ENCODE results near the gene KDM4E. TPM values are rescaled to one million over a fixed set of nuclear protein-coding genes. Genes with fewer than 3 reads are reported as not detected.
A peak's percentile ranks its signal among the peaks of the same experiment; 100 is the strongest.
"Not testable (repeated sequence)": the region's sequence is repeated elsewhere in the genome, so short reads cannot be mapped to it uniquely, and the experiment has no call there.

Gene KDM4E
- total and polyA plus RNA-seq, 5 donors from 2014 or later, result not detected

DNA sequence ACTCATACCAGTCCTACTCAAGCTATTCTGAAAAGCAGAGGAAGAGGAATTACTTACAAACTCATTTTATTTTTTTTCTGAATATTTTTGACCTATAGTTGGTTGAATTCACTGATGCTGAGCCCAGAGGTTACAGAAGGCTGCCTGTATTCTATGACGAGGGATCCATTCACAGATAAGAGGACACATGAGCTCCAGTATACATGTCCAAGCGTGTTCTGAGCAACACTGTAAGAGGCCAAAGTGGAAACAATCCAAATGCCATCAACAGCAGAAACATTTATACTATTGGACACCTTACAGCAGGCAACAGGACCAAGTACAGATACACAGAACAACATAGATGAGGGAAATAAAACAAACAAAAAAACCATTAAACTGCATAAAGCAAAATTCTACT is 10.3 kb downstream of the KDM4E start:
- no peaks in the 10 kb centered on the region for H3K9me3 Mint-ChIP-seq

GRCh38 chr11:95037356-95038035 is 12.4 kb downstream of the KDM4E start:
- ATAC-seq (ENCODE audit: low read depth in 2 of 2) (peak in 1 of 2 donors; percentile 40), DNase-seq (peak in 2 of 3 donors; percentile 8 to 16)
- not testable (repeated sequence) for H3K27ac Mint-ChIP-seq; H3K9me3 Mint-ChIP-seq; H3K36me3 Mint-ChIP-seq; H3K4me3 Mint-ChIP-seq; H3K4me1 Mint-ChIP-seq; H3K27ac ChIP-seq (ENCODE audit: insufficient read depth, low read length, poor library complexity, severe bottlenecking); H3K4me1 ChIP-seq (ENCODE audit: control insufficient read depth, insufficient read depth, low read length, poor library complexity, severe bottlenecking); H3K4me3 ChIP-seq (ENCODE audit: low read depth, low read length); H3K9me3 ChIP-seq (ENCODE audit: control insufficient read depth in 2 of 2, low read length in 2 of 2); H3K36me3 ChIP-seq (ENCODE audit: control insufficient read depth, insufficient read depth, low read length)
- H3K27me3 ChIP-seq (ENCODE audit: control insufficient read depth, insufficient read depth, low read length), result peaks cover 11% of the 10 kb centered on the region
- peaks cover 43% of the 10 kb centered on the region for H3K27me3 Mint-ChIP-seq

More for the DNA sequence above, 10.3 kb downstream of the KDM4E start:
- H3K36me3 ChIP-seq (ENCODE audit: control insufficient read depth, insufficient read depth, low read length), result no peaks in the 10 kb centered on the region
- Mint-ChIP-seq H3K27me3 (peaks cover 53% of the 10 kb centered on the region), H3K4me1 (no peaks in the 10 kb centered on the region), H3K27ac (no peak overlapping the region), H3K36me3 (no peaks in the 10 kb centered on the region), H3K4me3 (no peak overlapping the region)
- no peak overlapping the region for H3K27ac ChIP-seq (ENCODE audit: insufficient read depth, low read length, poor library complexity, severe bottlenecking)
- H3K27me3 ChIP-seq (ENCODE audit: control insufficient read depth, insufficient read depth, low read length), result peaks cover 4% of the 10 kb centered on the region
- no peaks in the 10 kb centered on the region for H3K9me3 ChIP-seq (ENCODE audit: control insufficient read depth in 2 of 2, low read length in 2 of 2)
- ATAC-seq (ENCODE audit: low read depth in 2 of 2), result no peak
- H3K4me3 ChIP-seq (ENCODE audit: low read depth, low read length), result no peak overlapping the region
- DNase-seq, result no peak
- H3K4me1 ChIP-seq (ENCODE audit: control insufficient read depth, insufficient read depth, low read length, poor library complexity, severe bottlenecking), result no peaks in the 10 kb centered on the region

DNA sequence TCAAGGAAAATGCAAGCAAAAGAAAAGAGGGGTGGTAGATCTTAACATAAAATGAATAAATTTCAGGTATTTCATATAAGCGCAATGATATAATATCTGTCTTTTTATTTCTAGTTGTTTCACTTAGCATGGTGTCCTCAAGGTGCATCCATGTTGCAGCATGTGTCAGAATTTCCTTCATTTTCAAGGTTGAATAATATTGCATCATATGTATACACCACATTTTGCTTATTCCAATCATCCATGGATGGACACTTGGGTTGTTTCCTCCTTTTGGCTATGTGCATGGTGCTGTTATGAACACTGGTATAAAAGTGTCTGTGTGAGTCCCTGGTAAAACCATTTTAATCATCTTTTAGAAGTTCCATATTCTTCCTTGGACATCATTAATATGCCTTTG is 17.2 kb downstream of the KDM4E start:
- Mint-ChIP-seq H3K27ac (no peak overlapping the region), H3K27me3 (peaks cover 51% of the 10 kb centered on the region), H3K4me3 (no peak overlapping the region), H3K36me3 (no peaks in the 10 kb centered on the region), H3K9me3 (peaks cover 0 to 1% (median 0%) of the 10 kb centered on the region in 7 donors), H3K4me1 (no peaks in the 10 kb centered on the region)
- Histone ChIP-seq H3K36me3 (ENCODE audit: control insufficient read depth, insufficient read depth, low read length) (no peaks in the 10 kb centered on the region), H3K9me3 (ENCODE audit: control insufficient read depth in 2 of 2, low read length in 2 of 2) (no peaks in the 10 kb centered on the region), H3K4me3 (ENCODE audit: low read depth, low read length) (no peak overlapping the region), H3K4me1 (ENCODE audit: control insufficient read depth, insufficient read depth, low read length, poor library complexity, severe bottlenecking) (no peaks in the 10 kb centered on the region), H3K27me3 (ENCODE audit: control insufficient read depth, insufficient read depth, low read length) (peaks cover 25% of the 10 kb centered on the region), H3K27ac (ENCODE audit: insufficient read depth, low read length, poor library complexity, severe bottlenecking) (no peak overlapping the region)
- ATAC-seq (ENCODE audit: low read depth in 2 of 2) (no peak), DNase-seq (no peak)

DNA sequence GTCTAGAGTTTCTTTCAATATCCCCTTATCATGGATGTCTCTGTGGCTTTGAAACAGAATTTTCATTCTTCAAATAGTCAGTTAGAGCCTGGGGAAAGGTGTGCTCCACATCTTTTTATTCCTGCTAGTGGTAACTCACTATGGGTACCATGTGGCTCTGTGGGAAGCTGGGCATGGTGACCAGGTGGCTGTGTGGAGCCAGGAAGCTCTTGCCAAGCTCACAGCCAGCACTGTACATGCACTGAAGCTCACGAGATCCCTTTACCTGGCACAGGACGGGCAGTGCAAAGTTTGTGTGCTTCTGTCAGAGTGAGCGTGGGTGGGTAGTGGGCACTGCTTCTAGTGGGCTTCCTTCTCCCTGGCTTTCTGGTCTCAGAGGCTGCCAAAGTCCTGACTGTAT is 17.8 kb downstream of the KDM4E start:
- Mint-ChIP-seq H3K4me1 (no peaks in the 10 kb centered on the region), H3K27me3 (peaks cover 51% of the 10 kb centered on the region), H3K27ac (no peak overlapping the region), H3K9me3 (peaks cover 0 to 1% (median 0%) of the 10 kb centered on the region in 7 donors), H3K36me3 (no peaks in the 10 kb centered on the region), H3K4me3 (no peak overlapping the region)
- Histone ChIP-seq H3K27me3 (ENCODE audit: control insufficient read depth, insufficient read depth, low read length) (peaks cover 25% of the 10 kb centered on the region), H3K9me3 (ENCODE audit: control insufficient read depth in 2 of 2, low read length in 2 of 2) (no peaks in the 10 kb centered on the region), H3K4me3 (ENCODE audit: low read depth, low read length) (no peak overlapping the region), H3K27ac (ENCODE audit: insufficient read depth, low read length, poor library complexity, severe bottlenecking) (no peak overlapping the region), H3K4me1 (ENCODE audit: control insufficient read depth, insufficient read depth, low read length, poor library complexity, severe bottlenecking) (no peaks in the 10 kb centered on the region), H3K36me3 (ENCODE audit: control insufficient read depth, insufficient read depth, low read length) (no peaks in the 10 kb centered on the region)
- DNase-seq, result no peak
- no peak for ATAC-seq (ENCODE audit: low read depth in 2 of 2)

- Histone ChIP-seq H3K27me3 (ENCODE audit: control insufficient read depth, insufficient read depth, low read length) (peaks cover 25% of the 10 kb centered on the region), H3K9me3 (ENCODE audit: control insufficient read depth in 2 of 2, low read length in 2 of 2) (no peaks in the 10 kb centered on the region), H3K4me1 (ENCODE audit: control insufficient read depth, insufficient read depth, low read length, poor library complexity, severe bottlenecking) (no peaks in the 10 kb centered on the region), H3K4me3 (ENCODE audit: low read depth, low read length) (no peak overlapping the region), H3K27ac (ENCODE audit: insufficient read depth, low read length, poor library complexity, severe bottlenecking) (no peak overlapping the region), H3K36me3 (ENCODE audit: control insufficient read depth, insufficient read depth, low read length) (no peaks in the 10 kb centered on the region)
- H3K4me3 Mint-ChIP-seq, result no peak overlapping the region
- H3K27ac Mint-ChIP-seq, result no peak overlapping the region
- H3K27me3 Mint-ChIP-seq, result peaks cover 42% of the 10 kb centered on the region
- no peak for DNase-seq
- H3K9me3 Mint-ChIP-seq, result peaks cover 0 to 1% (median 0%) of the 10 kb centered on the region in 7 donors
- H3K4me1 Mint-ChIP-seq, result no peaks in the 10 kb centered on the region
- no peak for ATAC-seq (ENCODE audit: low read depth in 2 of 2)
- no peaks in the 10 kb centered on the region for H3K36me3 Mint-ChIP-seq
These were observed 19.0 kb downstream of the KDM4E start for GRCh38 chr11:95044010-95044409.

- Histone ChIP-seq H3K4me3 (ENCODE audit: low read depth, low read length) (no peak overlapping the region), H3K4me1 (ENCODE audit: control insufficient read depth, insufficient read depth, low read length, poor library complexity, severe bottlenecking) (no peaks in the 10 kb centered on the region), H3K36me3 (ENCODE audit: control insufficient read depth, insufficient read depth, low read length) (no peaks in the 10 kb centered on the region), H3K27ac (ENCODE audit: insufficient read depth, low read length, poor library complexity, severe bottlenecking) (no peak overlapping the region), H3K9me3 (ENCODE audit: control insufficient read depth in 2 of 2, low read length in 2 of 2) (no peaks in the 10 kb centered on the region), H3K27me3 (ENCODE audit: control insufficient read depth, insufficient read depth, low read length) (peaks cover 25% of the 10 kb centered on the region)
- Mint-ChIP-seq H3K27ac (no peak overlapping the region), H3K4me1 (no peaks in the 10 kb centered on the region), H3K27me3 (peaks cover 30% of the 10 kb centered on the region), H3K9me3 (peaks cover 0 to 1% (median 0%) of the 10 kb centered on the region in 7 donors), H3K4me3 (no peak overlapping the region), H3K36me3 (no peaks in the 10 kb centered on the region)
- ATAC-seq (ENCODE audit: low read depth in 2 of 2) (no peak), DNase-seq (no peak)
These were observed 20.8 kb downstream of the KDM4E start for GRCh38 chr11:95045812-95046211.

GRCh38 chr11:95049122-95049521 is 24.1 kb downstream of the KDM4E start, which contains the start of gene KDM4F:
Gene KDM4F, plus strand, starts transcription at chr11:95049422.
- not testable (repeated sequence) for H3K27ac ChIP-seq (ENCODE audit: insufficient read depth, low read length, poor library complexity, severe bottlenecking); H3K4me1 Mint-ChIP-seq; H3K4me3 Mint-ChIP-seq; H3K4me1 ChIP-seq (ENCODE audit: control insufficient read depth, insufficient read depth, low read length, poor library complexity, severe bottlenecking); ATAC-seq (ENCODE audit: low read depth in 2 of 2); H3K27ac Mint-ChIP-seq; H3K9me3 Mint-ChIP-seq; H3K36me3 Mint-ChIP-seq; H3K4me3 ChIP-seq (ENCODE audit: low read depth, low read length); H3K36me3 ChIP-seq (ENCODE audit: control insufficient read depth, insufficient read depth, low read length); DNase-seq; H3K9me3 ChIP-seq (ENCODE audit: control insufficient read depth in 2 of 2, low read length in 2 of 2)
- H3K27me3 ChIP-seq (ENCODE audit: control insufficient read depth, insufficient read depth, low read length), result peaks cover 21% of the 10 kb centered on the region
- H3K27me3 Mint-ChIP-seq, result peaks cover 39% of the 10 kb centered on the region

DNA sequence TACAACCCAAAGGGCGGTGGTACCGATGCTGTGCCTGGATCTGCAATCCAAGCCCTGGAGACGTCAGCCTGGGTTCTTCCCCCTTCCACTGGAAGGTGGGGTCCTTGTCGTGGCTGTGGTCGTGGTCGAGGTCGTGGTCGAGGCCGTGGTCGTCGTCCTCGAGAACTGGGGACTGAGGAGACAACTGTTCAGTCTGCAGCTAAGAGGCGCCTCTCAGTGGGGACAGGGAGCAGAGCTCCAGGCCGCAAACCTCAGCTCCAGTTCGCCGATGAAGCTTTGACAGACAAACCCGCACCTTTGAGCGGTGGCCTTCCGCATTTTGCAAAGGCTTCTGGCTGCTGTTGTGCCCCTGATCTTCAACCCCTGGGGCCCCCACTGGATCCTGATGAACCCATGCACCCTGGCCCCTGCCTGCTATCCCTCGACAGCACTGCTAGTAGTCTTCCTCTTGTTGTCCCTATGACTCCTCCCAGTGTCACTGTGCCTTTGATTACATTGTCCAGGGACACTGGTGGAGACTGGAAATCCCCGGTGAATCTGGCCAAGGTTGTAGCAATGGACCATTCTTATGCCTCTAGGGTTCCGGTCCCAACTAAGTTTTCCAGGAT is 25.6 kb downstream of the KDM4E start:
- no peak overlapping the region for H3K4me3 Mint-ChIP-seq
- ATAC-seq (ENCODE audit: low read depth in 2 of 2), result no peak
- no peaks in the 10 kb centered on the region for H3K9me3 ChIP-seq (ENCODE audit: control insufficient read depth in 2 of 2, low read length in 2 of 2)
- no peak overlapping the region for H3K4me3 ChIP-seq (ENCODE audit: low read depth, low read length)
- H3K4me1 Mint-ChIP-seq, result no peaks in the 10 kb centered on the region
- no peaks in the 10 kb centered on the region for H3K4me1 ChIP-seq (ENCODE audit: control insufficient read depth, insufficient read depth, low read length, poor library complexity, severe bottlenecking)
- H3K27ac ChIP-seq (ENCODE audit: insufficient read depth, low read length, poor library complexity, severe bottlenecking), result no peak overlapping the region
- DNase-seq, result no peak
- H3K27me3 Mint-ChIP-seq, result peaks cover 37% of the 10 kb centered on the region
- H3K36me3 ChIP-seq (ENCODE audit: control insufficient read depth, insufficient read depth, low read length), result no peaks in the 10 kb centered on the region
- no peaks in the 10 kb centered on the region for H3K9me3 Mint-ChIP-seq
- no peaks in the 10 kb centered on the region for H3K36me3 Mint-ChIP-seq
- no peak overlapping the region for H3K27ac Mint-ChIP-seq
- H3K27me3 ChIP-seq (ENCODE audit: control insufficient read depth, insufficient read depth, low read length), result peaks cover 19% of the 10 kb centered on the region
